ENCODE data around the gene RET.
A peak's percentile ranks its signal among the peaks of the same experiment; 100 is the strongest.

RET gene

DNA sequence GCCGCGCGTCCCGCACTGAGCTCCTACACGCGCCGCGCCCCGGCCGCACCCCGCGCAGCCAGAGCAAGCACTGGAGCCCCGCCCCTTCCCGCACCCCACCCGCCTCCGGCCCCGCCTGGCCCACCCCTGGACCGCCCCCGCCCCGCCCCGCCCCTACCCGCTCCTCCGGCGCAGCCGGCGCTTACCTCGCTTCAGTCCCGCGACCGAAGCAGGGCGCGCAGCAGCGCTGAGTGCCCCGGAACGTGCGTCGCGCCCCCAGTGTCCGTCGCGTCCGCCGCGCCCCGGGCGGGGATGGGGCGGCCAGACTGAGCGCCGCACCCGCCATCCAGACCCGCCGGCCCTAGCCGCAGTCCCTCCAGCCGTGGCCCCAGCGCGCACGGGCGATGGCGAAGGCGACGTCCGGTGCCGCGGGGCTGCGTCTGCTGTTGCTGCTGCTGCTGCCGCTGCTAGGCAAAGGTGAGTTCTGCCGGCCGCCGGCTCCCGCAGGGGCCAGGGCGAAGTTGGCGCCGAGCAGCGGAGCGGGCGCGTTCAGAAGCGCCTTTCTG is at the start of gene RET:
TSS of gene RET (plus strand) at position 194 of the 545 bp plus-strand sequence. CDS start at position 384, 190 bp downstream.
- DNase-seq (ENCODE audit: low spot score): peak; percentile 77

GRCh38 chr10:43027331-43027955 is 49.4 kb upstream of the RET start:
- DNase-seq (ENCODE audit: low spot score): no peak

- no peak for DNase-seq (ENCODE audit: low spot score)
These were observed 48.7 kb upstream of the RET start for GRCh38 chr10:43028143-43028542.

GRCh38 chr10:43029043-43029442 is 47.8 kb upstream of the RET start:
- no peak for DNase-seq (ENCODE audit: low spot score)

DNA sequence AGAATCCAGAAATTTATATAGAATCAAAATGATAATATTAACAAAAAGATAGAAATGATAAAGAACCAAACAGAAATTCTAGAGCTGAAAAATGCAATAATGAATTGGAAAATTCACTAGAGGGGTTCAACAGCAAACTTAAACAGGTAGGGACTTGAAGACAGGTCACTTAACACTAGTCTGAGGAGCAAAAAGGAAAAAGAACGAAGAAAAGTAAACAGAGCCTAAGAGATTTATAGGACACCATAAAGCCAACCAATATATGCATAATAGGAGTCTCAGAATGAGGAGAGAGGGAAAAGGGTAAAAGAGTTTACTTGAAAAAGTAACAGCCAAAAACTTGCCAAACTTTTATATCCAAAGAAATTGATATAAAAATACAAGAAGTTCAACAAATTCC is 44.3 kb upstream of the RET start:
- DNase-seq (ENCODE audit: low spot score): no peak

GRCh38 chr10:43035800-43036199 is 41.1 kb upstream of the RET start:
- no peak for DNase-seq (ENCODE audit: low spot score)

DNA sequence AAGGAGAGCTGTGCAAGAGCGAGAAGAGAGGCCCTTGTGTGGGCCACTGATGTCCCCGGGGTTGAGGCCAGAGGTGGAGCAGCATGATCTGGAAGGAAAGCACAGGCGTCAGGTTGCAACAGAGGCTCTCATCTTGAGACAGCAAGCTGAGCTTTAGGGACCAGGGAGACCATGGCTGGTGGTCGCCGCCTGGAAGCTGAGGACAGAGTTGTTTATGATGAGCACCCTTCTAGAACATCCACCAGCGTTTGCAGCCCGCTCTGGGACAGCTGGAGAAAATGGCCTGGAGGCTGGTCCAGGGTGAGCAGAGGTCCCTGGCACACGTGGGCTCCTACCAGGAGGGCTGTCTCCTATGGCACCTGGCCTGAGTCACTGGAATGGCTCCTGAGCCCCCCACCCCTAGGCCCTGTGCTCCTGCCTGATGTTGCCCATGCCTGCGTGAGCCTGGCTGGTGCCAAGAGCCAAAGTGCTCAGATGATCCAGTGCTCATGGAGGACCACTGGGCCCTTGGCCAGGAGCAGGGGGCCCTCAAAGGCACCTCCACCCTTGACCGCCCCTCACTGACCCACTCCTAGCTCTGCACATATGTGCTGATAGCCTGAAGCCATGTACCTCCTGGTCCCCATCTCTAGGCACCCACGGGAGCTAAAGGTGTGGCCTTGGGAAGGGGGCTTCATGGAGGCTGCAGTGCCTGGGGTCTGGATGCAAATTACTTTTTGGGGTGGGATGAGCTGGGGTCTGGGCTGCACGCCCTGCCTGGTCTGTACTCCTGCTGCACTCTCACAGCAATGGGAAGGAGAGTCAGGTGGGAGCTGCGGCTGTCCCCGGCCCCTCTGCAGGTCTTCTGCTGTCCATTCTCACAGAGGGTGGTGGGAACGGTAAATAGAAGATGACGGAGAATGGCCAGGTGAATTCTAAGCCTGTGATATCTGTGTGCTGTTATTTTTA is 40.1 kb upstream of the RET start:
- no peak for DNase-seq (ENCODE audit: low spot score)

- no peak for DNase-seq (ENCODE audit: low spot score)
These were observed 39.4 kb upstream of the RET start for GRCh38 chr10:43037440-43037839.

- no peak for DNase-seq (ENCODE audit: low spot score)
These were observed 38.7 kb upstream of the RET start for GRCh38 chr10:43037942-43038782.

- no peak for DNase-seq (ENCODE audit: low spot score)
These were observed 37.9 kb upstream of the RET start for GRCh38 chr10:43038783-43039623.

DNA sequence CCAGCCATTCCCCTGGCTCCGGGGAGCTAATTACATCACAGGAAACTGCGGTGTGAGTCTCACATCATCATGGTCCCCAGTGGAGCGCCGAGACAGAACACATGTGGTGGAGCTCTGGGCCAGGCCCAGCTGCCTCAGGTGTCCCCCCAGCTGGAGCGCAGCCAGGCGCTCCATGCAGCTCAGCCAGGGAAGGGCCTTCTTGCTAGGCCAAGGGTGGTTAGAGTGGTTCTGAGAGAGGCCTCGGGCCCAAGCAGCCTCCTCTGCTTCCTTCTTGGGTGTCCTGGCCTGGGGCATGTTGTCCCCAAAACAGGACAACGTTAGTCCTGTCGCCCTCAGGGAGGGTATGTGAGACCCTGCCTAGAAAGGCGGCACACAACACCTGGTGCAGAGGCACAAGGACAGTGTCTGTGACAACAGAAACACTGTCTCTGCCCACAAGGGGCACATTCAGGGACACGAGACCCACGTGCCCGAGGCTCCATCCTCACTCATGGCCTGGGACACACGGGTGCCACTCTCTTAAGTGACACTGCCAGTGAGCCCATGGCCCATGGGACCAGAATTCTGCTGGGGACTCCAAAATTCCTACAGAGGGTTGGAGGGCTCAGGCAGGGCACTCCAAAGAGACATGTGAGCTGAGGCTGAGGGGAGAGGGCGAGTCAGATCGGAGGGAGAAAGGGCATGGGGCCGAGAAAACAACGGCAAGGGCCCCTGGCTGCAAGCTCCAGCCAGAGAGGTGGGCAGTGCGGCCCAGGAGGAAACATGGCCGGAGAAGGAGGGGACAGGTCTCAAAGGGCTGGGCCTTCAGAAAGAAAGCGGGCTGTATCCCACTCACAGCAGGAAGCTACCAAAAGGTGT is 37.0 kb upstream of the RET start:
- no peak for DNase-seq (ENCODE audit: low spot score)

DNA sequence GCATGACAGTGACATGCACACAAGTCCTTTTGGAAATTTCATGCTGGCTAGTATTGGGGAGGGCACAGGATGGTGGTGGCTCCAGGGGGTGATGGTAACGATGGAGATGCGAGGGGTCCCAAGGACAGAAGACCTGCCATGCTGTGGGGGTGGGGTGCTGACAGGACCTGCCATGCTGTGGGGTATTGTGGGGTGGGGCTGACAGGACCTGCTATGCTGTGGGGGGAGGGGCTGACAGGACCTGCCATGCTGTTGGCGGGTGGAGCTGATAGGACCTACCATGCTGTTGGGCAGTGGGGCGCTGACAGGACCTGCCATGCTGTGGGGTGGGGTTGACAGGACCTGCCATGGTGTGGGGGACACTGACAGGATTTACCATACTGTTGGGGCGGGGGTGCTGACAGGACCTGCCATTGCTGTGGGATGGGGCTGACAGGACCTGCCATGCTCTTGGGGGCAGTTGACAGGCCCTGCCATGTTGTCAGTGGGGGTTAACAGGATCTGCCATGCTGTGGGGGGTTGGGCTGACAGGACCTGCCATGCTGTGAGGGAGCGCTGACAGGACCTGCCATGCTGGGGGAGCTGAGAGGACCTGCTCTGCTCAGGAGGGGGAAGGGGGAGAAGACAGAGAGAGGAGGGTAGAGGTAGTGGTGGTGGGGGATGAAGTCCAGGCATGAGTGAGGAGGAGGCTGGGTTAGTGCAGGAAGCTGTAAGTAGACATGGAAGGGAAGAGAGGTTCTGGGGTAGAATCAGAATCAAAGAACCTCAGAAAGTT is 36.2 kb upstream of the RET start:
- DNase-seq (ENCODE audit: low spot score): no peak

- DNase-seq (ENCODE audit: low spot score): no peak
These were observed 35.2 kb upstream of the RET start for GRCh38 chr10:43041422-43042342.

DNA sequence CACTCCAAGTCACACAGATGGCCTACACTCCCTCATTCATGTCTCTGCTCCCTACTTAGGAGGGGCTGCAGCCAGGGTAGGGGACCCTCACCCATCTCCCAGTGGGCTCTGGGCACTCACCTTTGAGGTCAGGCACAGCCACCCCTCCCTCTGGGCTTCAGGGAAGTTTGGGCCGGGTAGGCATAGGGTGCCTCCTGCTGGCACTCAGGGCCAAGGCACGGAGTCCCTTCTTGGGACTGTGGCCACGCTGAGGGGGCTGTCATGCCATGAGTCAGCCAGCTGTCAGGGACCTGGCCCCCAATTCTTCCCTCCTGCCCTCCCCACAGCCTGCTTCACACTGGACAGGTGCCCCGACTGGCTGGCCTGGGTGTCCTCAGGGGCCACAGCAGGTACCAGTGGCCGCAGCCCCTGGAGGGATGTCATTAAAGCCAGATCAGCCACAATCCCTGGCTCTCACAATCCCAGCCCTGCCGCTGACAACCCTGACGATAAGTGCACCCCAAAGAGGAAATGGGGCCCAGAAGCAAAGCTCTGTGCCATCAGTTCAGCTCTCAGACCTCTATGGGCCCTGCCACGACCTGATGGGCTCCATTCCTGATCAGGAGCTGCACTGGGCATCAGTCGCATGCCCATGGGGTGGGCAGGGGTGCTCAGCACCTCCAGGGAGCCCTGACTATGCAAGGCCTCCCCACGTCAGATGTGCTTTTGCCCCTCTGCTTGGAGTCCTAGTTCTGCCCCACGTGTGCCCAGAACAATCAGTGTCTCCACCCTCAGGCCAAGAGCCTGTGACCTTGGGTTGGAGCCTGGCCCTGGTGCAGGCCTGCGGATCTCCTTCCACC is 34.1 kb upstream of the RET start:
- peak; percentile 43 for DNase-seq (ENCODE audit: low spot score)

DNA sequence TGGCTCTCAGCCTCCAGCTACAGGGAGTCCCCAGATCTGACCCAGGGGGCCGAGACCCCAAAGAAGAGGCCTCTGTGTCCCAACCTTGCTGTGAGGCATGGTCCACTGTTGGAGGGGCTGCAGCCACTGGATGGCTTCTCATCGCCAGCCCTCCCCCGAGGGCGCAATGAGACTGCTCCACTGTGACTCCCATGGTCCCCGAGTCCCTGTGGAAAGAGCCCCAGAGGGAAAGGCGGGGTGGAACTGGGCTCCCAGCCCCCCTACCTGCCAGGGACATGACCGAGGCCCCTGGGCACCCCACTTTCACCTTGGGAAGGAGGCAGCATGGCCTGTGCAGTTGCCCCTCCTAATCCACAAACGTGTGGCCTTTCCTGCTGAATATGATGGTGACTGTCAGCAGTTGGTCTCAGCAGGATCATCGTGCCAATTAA is 33.5 kb upstream of the RET start:
- no peak for DNase-seq (ENCODE audit: low spot score)

DNA sequence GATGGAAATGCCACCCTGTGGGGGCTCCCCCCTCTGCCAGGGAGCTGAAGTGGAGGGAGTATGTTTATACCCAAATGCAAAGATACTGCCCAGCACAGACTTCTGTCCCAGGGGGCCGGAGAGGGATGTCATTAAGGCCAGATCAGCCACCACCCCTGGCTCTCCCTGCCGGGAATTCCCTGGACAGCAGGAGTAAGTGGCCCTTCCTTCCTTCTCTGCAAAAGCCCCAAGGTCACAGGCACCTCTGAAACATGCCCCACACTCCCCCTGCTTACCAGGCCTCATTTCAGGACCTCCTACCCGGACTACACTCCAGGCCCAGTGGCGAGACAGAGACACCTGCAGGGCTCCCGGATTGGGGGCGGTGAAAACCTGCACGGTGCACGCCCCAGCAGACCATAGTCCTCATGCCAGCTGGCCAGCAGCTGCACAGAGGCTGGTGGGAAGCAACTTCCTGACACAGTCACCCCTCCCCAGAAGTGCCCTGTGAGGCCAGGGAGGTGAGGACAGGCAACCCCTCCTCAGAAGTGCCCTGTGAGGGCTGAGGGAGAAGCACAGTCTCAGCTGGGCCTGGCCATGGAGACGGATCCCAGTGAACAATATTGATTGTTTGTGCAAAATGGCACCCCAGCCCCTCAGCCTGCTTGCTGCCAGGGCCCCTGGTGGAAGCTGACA is 33.0 kb upstream of the RET start:
- peak; percentile 45 for DNase-seq (ENCODE audit: low spot score)

- DNase-seq (ENCODE audit: low spot score): peak; percentile 44
These were observed 32.4 kb upstream of the RET start for GRCh38 chr10:43044448-43044921.
